Astrocyte (in vitro differentiated cells and primary cell): ENCODE results near the gene FAM13A.

Experiments
- CTCF ChIP-seq: IDR thresholded peaks from 2 replicates; pipeline ENCODE4 v1.5.1; 2011; ENCODE audit warnings: low read depth, mild to moderate bottlenecking, inconsistent platforms, low read length, moderate library complexity; ENCODE audit not compliant: insufficient read depth
- EZH2 ChIP-seq: IDR thresholded peaks from 2 replicates; pipeline ENCODE4 v1.6.1; 2012; ENCODE audit warnings: mild to moderate bottlenecking, low read length, inconsistent platforms; ENCODE audit not compliant: insufficient read depth

GRCh38 chr4:88725143-88725542 is 331.8 kb downstream of the FAM13A start:
- TF ChIP-seq EZH2, result no peak
- TF ChIP-seq CTCF, result no peak
